Stomach (tissue), 9 donors: ENCODE results near the gene TMEM128. TPM values are rescaled to one million over a fixed set of nuclear protein-coding genes. Genes with fewer than 3 reads are reported as not detected.
A peak's percentile ranks its signal among the peaks of the same experiment; 100 is the strongest.

Source experiments
- DNase-seq, 2 donors: peaks; one replicate each; pipeline versions ENCODE4 v3.0.0 to v3.0.0-alpha.2; 2013 to 2019
- H3K27ac ChIP-seq, 5 donors: fragments of 200-600 bp in 4 of 5; sonication (generic) in 4 of 5; one replicate each; pipeline ENCODE4 v1.5.1; 2013 to 2019; ENCODE audit warnings: mild to moderate bottlenecking in 1 of 5, moderate library complexity in 1 of 5
- H3K27me3 ChIP-seq, 3 donors: fragments of 200-600 bp; sonication (generic); one replicate each; pipeline ENCODE4 v1.5.1; 2017 to 2019; ENCODE audit warnings: mixed run types in 1 of 3
- H3K36me3 ChIP-seq, 4 donors: fragments of 200-600 bp; sonication (generic); 1 replicate in 3 of 4; 2 replicates in 1 of 4; pipeline ENCODE4 v1.5.1; 2016 to 2019
- H3K4me1 ChIP-seq, 4 donors: fragments of 200-600 bp; sonication (generic); one replicate each; pipeline ENCODE4 v1.5.1; 2016 to 2019
- H3K4me3 ChIP-seq, 4 donors: fragments of 200-600 bp; sonication (generic) in 3 of 4; one replicate each; pipeline ENCODE4 v1.5.1; 2016 to 2019; ENCODE audit warnings: mild to moderate bottlenecking in 1 of 4
- H3K9me3 ChIP-seq, 4 donors: fragments of 200-600 bp; sonication (generic); one replicate each; pipeline ENCODE4 v1.5.1; 2016 to 2019
- CTCF ChIP-seq, 7 experiments: fragments of 450-650 bp in 4 of 7; fragments of 200-600 bp in 3 of 7; sonication (generic) in 3 of 7; IDR thresholded peaks; one replicate each; pipeline ENCODE4 v1.5.1; 2016 to 2019; ENCODE audit warnings: antibody characterized with exemption in 7 of 7, control low read depth in 2 of 7, mild to moderate bottlenecking in 1 of 7
- EP300 ChIP-seq: sonication (generic); formaldehyde crosslinking; IDR thresholded peaks from one replicate; pipeline ENCODE4 v1.6.1; 2017; ENCODE audit warnings: antibody characterized with exemption
- POLR2A ChIP-seq, 4 donors: fragments of 450-650 bp; IDR thresholded peaks; one replicate each; pipeline ENCODE4 v1.6.1; 2016; ENCODE audit warnings: antibody characterized with exemption in 4 of 4, control low read depth in 2 of 4, mild to moderate bottlenecking in 1 of 4, moderate library complexity in 1 of 4
- POLR2AphosphoS5 ChIP-seq, 3 donors: sonication (generic); formaldehyde crosslinking; IDR thresholded peaks; one replicate each; pipeline ENCODE4 v1.6.1; 2016; ENCODE audit warnings: antibody characterized with exemption in 3 of 3
- WGBS, 5 donors: extraction: QIAGEN DNeasy Blood & Tissue Kit in 3 of 5; methylation state at CpG; one replicate each; pipeline versions ENCODE4 v1.1.5 to v1.1.7; 2013 to 2018; 5-methylcytosine and 5-hydroxymethylcytosine counted together
- intact Hi-C: fragments of 100-400 bp; cut with DNase I; formaldehyde crosslinking; loops from one replicate; pipeline ENCODE4 v1.15.1; 2023; ENCODE audit warnings: low total_unique reads
- polyA plus RNA-seq, 3 donors: library from polyadenylated mRNA; stranded (reverse); fragments of 200-250 nt; gene quantifications; one replicate each; pipeline ENCODE4 v1.2.3, GENCODE V29; 2013
- total RNA-seq, 5 donors: library from RNA; depleted of rRNA; stranded (reverse); fragments of >200 nt; gene quantifications; one replicate each; pipeline versions ENCODE4 v1.1.0 to v1.2.3, GENCODE V29; 2014 to 2016
- donor health status: healthy with polysubstance abuse.
- donor health status: Bipolar disorder and iron deficiency.
- donor health status: healthy.

Gene TMEM128
- total and polyA plus RNA-seq, 8 donors = 0.29 to 46.3 (median 18.3) TPM

GRCh38 chr4:4284827-4285618 lies 37.0 kb upstream of the TMEM128 start:
- intact Hi-C loops = no loop called here
- Histone ChIP-seq H3K27me3 (no peaks in the 10 kb centered on the region), H3K4me1 (peaks cover 6 to 20% (median 14%) of the 10 kb centered on the region in 4 donors), H3K27ac (no peak overlapping the region), H3K4me3 (no peak overlapping the region), H3K9me3 (no peaks in the 10 kb centered on the region), H3K36me3 (peaks cover 8 to 64% (median 56%) of the 10 kb centered on the region in 4 donors)
- 76 to 80% (median 78%) methylated on average over 11 of the region's 11 CpGs for WGBS, 5 donors
- peak in 1 of 2 donors; percentile 48 for DNase-seq
- TF ChIP-seq POLR2AphosphoS5 (IDR thresholded peaks at IDR 0.05) (no peak), POLR2A (IDR thresholded peaks at IDR 0.05) (no peak), EP300 (no peak), CTCF (IDR thresholded peaks at IDR 0.05) (no peak)

- intact Hi-C loops = no loop called here
- no peaks in the 10 kb centered on the region for H3K27me3 ChIP-seq
- TF ChIP-seq EP300 = no peak
- no peak for TF ChIP-seq CTCF (IDR thresholded peaks at IDR 0.05)
- TF ChIP-seq POLR2A (IDR thresholded peaks at IDR 0.05) = no peak
- TF ChIP-seq POLR2AphosphoS5 (IDR thresholded peaks at IDR 0.05) = no peak
- 77 to 97% (median 93%) methylated on average over 6 of the region's 6 CpGs for WGBS, 5 donors
- no peak for DNase-seq
- H3K4me1 ChIP-seq = no peaks in the 10 kb centered on the region
- H3K36me3 ChIP-seq = peaks cover 20 to 96% (median 88%) of the 10 kb centered on the region in 4 donors
- no peaks in the 10 kb centered on the region for H3K9me3 ChIP-seq
- H3K27ac ChIP-seq = no peak overlapping the region
- no peak overlapping the region for H3K4me3 ChIP-seq
These were observed 33.8 kb upstream of the TMEM128 start for GRCh38 chr4:4281787-4282186.

- intact Hi-C loops = no loop called here
- TF ChIP-seq EP300 (no peak), POLR2AphosphoS5 (IDR thresholded peaks at IDR 0.05) (no peak), CTCF (IDR thresholded peaks at IDR 0.05) (no peak), POLR2A (IDR thresholded peaks at IDR 0.05) (no peak)
- no peak overlapping the region for H3K4me3 ChIP-seq
- no peaks in the 10 kb centered on the region for H3K27me3 ChIP-seq
- WGBS, 5 donors = 73 to 88% (median 76%) methylated on average over 6 of the region's 6 CpGs
- no peaks in the 10 kb centered on the region for H3K9me3 ChIP-seq
- H3K27ac ChIP-seq = no peak overlapping the region
- no peaks in the 10 kb centered on the region for H3K4me1 ChIP-seq
- DNase-seq = no peak
- peaks cover 29 to 100% (median 100%) of the 10 kb centered on the region in 4 donors for H3K36me3 ChIP-seq
These were observed 29.5 kb upstream of the TMEM128 start for GRCh38 chr4:4277531-4277930.

GRCh38 chr4:4274226-4274625 lies 26.2 kb upstream of the TMEM128 start:
- no peaks in the 10 kb centered on the region for H3K9me3 ChIP-seq
- H3K27ac ChIP-seq = no peak overlapping the region
- WGBS, 5 donors = 92 to 95% (median 94%) methylated on average over 13 to 14 of the region's 14 CpGs
- H3K4me1 ChIP-seq = no peaks in the 10 kb centered on the region
- intact Hi-C loops = no loop called here
- no peak overlapping the region for H3K4me3 ChIP-seq
- no peak for DNase-seq
- no peaks in the 10 kb centered on the region for H3K27me3 ChIP-seq
- H3K36me3 ChIP-seq = peaks cover 21 to 97% (median 95%) of the 10 kb centered on the region in 4 donors
- TF ChIP-seq POLR2AphosphoS5 (IDR thresholded peaks at IDR 0.05) (no peak), EP300 (no peak), POLR2A (IDR thresholded peaks at IDR 0.05) (no peak), CTCF (IDR thresholded peaks at IDR 0.05) (no peak)
